Measurements from ENCODE around the gene CPEB4.

DNA sequence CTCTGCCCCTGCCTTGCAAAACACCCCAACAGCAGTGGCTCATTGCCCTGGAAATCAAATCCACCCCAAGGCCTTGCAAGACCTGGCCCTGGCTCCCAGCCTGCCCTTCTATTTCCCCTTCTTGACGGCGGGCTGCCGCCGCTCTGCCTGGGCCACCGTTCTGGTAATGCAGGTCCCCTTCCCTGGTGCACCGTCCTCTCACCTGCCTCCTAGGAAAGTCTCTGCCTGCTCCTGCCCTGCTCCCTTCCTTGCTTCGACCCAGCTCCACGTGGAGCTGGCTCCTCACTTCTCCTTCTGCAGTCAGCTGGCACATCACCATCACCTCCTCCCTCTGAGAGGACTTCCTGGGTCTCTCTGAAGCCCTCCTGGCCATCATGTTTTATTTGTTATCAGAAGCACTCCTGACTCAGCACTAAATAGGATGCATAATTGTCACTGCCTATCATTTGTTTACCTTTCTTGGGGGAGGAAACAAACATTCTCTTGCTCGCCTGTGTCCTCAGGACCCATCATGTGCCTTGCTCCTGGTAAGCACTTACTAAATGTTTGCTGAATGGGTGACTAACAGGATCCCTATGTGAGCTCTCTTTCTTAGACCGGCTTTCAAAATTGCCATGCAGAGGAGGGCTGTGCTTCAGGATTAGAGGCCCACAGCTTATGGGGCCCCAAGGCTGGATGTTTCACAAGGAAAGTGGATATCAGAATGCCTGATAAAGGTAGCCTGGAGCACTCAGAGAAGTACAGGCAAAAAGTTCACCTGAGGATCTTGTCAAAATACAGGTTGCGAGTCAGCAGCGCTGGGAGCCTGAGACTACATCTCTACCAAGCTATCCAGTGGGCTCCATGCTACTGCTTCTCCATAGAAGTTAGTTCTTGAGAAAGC, 81.3 kb downstream of the CPEB4 start:
- TF ChIP-seq CTCF (IDR thresholded peaks at IDR 0.05) (no peak), EP300 (IDR thresholded peaks at IDR 0.05) (no peak), POLR2AphosphoS5 (IDR thresholded peaks at IDR 0.05) (no peak)
